ENCODE data around the gene CFAP58. TPM values are rescaled to one million over a fixed set of nuclear protein-coding genes. Genes with fewer than 3 reads are reported as not detected.

The CFAP58 gene
- total RNA-seq, 1 donor from 2014 or later, result 0.12 TPM

DNA sequence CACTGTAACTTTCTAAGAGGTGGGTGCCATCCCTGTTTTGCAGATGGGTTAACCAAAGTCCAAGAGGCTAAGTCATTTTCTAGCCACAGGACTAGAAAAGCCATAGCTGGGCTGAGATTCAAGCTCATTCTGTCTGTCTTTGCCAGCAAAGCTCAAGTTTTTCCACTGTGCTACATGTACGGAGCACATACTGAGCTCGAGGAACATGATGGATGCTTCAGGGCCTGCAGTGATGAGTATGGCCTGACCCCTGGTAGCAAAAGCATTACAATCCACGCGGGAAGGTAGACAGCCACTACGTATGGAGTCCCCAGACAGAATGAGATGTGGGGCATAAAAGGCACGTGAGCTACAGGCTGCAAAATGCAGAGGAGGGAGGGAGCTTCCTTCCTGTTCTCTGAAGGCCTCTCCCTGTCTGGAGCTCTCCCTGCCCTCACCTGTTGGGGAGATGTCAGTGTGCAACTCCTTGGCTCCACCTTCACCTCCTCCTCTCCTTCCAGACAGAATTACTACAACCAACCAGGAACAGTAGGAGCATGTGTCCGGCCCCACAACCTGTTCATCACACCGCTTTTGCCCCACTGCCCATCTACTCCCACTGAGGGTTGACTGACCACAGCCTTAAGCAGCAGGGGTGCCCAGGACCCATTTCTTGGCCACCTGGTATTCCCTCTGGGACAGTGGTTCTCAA lies 31.8 kb upstream of the CFAP58 start:
- peak; percentile 37 for ATAC-seq

GRCh38 chr10:104322416-104322782 lies 31.2 kb upstream of the CFAP58 start:
- ATAC-seq, result peak; percentile 74

GRCh38 chr10:104323085-104323484 lies 30.5 kb upstream of the CFAP58 start:
- ATAC-seq, result no peak

GRCh38 chr10:104323760-104324201 lies 29.9 kb upstream of the CFAP58 start:
- ATAC-seq, result no peak

DNA sequence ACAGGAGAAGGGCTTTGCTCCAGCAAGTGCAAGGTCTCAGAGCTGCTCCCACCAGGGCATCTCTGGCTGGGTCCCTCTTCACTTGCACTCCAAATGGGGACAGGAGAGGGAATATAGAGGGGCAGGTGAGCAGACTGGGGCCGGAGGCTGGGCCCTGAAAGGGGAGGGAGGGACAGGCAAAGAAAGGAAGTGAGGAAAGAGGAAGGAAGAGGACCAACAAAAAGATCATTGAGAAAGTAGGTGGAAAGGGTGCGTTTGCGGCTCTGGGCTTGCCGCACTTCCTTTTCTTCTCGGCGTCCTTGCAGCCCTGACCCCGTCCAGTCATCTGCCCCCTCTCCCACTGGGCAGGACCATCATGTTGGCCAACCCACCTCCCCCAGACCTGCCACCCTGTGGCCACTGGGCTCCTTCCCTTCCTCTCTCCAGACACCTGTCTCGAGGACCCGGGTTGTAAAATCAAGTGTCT lies 29.4 kb upstream of the CFAP58 start:
- ATAC-seq, result no peak

DNA sequence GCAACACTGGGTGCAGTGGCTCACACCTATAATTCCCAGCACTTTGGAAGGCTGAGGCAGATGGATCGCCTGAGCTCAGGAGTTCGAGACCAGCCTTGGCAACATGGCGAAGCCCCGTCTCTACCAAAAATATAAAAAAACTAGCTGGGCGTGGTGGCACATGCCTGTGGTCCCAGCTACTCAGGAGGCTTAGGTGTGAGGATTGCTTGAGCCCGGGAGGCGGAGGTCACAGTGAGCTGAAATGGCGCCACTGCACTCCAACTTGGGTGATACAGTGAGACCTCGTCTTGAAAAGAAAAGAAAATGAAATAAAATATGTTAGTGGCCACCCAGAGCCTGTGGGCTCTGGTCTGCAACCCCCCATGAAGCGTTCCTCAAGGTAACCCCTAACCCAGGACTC lies 28.7 kb upstream of the CFAP58 start:
- no peak for ATAC-seq

DNA sequence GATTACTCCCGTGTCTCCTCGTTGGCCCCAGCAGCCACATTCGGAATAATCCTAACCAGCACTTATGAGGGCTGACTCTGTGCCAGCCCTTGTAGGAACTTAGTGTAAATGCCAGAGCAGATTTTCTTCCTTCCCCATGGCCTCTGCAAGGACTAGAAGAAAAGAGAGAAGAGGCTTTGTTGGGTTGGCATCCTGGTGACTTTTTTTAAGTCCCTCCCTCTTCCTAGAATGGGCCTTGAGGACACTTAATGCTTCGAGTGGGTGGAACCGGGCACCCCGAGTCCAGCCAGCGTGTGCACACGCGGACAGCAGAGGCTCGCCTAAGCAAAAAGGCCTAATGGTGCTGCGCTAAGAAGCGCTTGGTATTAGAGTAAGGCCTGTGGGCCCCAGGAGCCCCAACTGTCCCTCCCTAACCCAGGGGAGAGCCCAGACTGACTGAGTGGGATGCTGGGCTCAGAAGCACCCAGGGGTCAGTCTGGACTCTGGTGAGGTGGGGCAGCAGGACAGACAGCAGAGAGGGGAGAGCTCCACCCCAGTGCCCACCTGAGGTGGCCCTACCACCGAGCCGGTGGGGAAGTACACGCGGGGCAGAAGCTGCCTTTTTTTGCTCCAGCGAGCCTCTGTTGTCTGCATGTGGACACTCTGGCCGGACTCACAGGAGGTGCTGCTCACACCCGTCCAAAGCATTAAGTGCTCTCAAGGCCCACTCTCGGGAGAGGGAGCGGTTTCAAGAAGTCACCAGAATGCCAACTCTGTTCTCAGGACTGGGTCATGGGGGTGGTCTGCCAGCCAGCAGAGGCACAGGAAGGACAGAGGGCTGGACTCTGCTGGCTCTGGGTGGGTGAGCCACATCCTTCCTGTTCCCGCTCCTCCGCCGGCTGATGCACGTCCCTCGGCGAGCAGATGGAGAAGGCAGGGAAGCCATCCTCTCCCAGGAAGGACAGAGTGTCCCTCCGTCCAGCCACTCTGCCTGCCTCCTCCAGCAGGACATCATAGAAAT lies 27.9 kb upstream of the CFAP58 start:
- ATAC-seq, result no peak

GRCh38 chr10:104326991-104327610 lies 26.5 kb upstream of the CFAP58 start:
- ATAC-seq, result no peak

DNA sequence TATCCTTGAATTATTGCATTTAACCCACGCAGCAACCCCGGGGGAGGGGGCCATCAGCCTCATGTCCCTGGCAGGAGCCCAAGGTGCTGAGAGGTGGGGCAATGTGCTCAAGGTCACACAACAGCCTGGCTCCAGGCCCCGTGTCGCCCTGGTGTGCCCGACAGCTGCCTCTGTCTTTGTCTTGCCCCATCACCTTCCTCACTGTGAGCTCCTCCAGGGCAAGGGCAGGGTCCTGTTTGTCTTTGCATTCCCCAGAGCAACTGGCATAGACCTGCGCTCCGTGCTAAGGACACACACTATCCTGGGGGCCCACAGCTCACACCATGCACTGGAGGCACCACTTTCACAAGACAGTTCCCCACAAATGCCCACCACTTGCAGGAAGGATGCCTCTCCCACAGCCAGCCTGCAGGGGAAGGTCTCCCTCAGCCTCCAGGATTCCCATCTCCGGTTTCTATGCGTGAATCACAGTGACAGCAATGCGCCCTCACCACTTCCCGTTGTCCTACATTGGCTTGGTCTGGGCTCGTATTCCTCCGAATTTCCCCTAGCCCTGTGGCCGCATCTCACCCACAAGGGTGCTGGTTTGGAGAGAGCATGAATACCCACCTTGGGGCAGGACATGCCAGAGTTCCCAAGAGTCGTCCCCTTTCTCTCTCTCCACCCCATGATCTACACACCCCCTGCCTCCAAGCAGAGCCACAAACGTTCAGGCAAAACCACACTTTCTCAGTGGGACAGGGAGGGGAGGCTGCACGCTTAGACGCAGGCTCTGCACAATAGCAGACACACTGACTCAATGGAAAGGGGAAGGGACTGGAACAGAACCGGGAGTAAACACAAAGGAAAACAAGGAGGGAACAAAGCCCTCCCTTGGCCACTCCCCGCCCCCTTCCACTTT lies 25.6 kb upstream of the CFAP58 start:
- ATAC-seq, result peak; percentile 0

GRCh38 chr10:104328646-104328895 lies 25.1 kb upstream of the CFAP58 start:
- no peak for ATAC-seq

DNA sequence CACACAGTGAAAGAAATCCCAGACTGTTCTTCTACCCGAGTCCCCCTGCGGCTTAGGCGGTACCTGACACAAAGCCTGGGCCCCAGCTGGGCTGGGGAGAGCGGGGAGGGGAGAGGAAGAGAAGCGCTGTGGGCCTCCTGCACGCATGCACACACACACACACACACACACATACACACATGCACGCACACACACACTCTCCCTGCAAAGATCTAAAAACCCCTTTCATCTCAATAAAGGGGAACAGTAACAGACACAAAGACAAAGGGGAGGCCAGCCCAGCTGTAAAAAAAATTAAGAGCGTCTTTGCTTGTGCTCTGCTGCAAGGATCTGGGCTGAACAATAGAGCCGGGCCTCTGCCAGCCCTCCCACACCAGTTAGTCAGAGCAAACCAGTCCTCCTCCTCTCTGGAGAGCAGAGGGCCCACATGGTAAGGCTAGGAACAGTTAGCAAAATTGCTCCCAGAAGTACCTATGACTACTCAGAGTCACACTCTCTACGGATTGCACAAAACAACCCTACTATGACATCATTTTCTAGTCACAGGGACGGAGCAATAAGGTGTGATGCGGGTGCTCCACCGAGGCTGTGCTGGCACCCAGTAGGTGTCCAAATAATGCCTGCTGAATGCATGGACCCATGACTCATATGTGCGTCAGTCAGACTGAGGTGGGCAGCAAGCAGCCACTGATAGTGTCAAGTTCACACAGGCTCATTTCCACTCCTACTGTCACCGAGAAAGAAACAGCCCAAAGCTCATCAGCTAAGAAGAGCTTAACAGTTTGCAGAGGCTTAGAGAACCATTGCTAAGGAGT lies 24.5 kb upstream of the CFAP58 start:
- peak; percentile 78 for ATAC-seq

DNA sequence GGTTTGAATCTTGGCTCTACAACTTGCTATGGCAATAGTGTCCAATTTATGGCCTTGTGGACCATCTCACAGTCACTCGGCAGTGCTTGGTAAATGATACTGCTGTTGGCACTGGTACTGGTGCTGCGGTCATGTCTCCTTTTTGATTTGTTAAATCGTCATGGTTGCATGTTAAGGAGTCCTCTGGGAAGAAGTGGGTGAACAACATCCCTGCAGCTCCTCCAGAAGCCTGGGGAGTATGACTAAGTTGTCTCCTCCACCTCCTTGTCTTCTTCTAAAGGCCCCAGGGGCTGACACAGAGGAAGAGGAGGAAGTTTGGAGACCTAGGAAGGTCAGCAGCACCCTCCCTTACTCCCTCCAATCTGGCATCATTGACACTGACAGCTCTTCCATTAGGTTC lies 23.9 kb upstream of the CFAP58 start:
- ATAC-seq, result peak; percentile 4

GRCh38 chr10:104330168-104331110 lies 23.2 kb upstream of the CFAP58 start:
- ATAC-seq, result peak; percentile 35

GRCh38 chr10:104331208-104331838 lies 22.3 kb upstream of the CFAP58 start:
- ATAC-seq, result no peak

DNA sequence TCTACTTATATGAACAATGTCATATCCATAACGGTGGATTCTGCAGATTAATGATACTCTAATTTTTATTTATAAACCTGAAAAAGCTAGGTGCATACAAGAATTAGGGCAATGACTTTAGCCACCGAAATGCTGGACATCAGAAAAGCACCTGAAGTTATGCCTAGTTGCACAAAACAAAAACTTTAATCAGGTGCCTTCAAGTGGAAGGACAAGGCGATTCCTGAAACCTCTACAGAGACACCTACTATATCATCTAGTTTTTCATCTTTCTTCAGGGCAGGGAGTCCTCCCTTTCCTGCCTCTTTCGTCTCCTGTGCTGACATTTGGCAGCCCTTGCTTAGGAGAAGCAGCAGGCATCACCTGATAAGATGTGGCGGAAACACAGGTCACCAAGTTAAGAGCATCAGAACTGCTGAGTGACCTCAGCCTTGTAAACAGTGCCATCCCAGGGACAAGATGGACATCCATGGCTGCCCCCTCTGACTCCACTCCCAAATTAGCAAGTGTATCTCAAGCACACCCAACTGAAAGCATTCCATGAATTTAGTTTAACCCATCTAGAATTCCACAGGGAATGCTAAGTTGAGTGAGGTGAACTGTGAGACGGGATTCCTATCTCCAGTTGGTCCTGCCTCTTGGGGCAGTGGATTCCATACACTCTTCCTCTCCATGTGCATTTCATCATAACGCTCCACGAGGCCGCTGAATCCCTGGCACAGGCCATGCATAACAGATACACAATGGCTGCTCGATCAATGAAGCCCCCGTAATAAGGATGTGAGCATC lies 21.2 kb upstream of the CFAP58 start:
- ATAC-seq, result no peak

DNA sequence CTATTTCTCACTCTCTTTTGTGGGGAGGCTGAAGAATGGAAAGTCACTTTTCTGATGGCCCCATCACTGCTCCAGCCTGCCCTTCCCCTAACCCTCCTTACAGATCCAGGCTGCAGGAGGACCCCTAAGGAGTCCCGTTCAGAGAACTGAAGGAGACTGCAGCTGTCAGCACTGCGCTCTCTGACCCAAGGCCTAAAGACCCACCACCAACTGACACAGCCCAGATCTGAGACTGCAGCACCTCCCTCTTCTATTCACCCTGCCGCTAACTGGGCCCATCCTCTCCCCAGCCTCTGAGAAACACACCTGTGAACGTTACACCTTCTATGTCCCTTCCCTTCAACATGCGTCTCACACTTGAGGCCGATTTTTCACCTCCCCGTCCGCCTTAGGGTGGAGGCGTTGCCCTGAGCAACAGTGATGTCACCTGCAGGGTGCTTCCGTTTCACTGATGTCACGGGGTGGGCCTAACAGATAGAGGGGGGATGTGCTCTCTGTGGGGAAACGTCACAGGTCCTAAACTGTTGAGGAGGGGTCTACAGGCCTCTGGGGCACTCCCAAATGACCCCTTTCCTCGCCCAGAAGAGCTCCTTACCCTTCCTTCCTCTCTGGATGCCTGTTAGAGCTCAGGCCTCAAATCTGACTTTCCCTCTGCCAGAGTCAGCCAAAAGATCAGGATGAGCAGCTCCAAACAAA lies 20.5 kb upstream of the CFAP58 start:
- no peak for ATAC-seq

- no peak for ATAC-seq
Observed at GRCh38 chr10:104333728-104334373, 19.8 kb upstream of the CFAP58 start.

GRCh38 chr10:104334561-104334960 lies 19.1 kb upstream of the CFAP58 start:
- ATAC-seq, result no peak
